SW480 (cell line): ENCODE measurements around the gene UQCC5.
A peak's percentile ranks its signal among the peaks of the same experiment; 100 is the strongest.

Experiments used
- DNase-seq: peaks from one replicate; pipeline ENCODE4 v3.0.0-alpha.2; 2016; ENCODE audit warnings: low spot score

Gene UQCC5

DNA sequence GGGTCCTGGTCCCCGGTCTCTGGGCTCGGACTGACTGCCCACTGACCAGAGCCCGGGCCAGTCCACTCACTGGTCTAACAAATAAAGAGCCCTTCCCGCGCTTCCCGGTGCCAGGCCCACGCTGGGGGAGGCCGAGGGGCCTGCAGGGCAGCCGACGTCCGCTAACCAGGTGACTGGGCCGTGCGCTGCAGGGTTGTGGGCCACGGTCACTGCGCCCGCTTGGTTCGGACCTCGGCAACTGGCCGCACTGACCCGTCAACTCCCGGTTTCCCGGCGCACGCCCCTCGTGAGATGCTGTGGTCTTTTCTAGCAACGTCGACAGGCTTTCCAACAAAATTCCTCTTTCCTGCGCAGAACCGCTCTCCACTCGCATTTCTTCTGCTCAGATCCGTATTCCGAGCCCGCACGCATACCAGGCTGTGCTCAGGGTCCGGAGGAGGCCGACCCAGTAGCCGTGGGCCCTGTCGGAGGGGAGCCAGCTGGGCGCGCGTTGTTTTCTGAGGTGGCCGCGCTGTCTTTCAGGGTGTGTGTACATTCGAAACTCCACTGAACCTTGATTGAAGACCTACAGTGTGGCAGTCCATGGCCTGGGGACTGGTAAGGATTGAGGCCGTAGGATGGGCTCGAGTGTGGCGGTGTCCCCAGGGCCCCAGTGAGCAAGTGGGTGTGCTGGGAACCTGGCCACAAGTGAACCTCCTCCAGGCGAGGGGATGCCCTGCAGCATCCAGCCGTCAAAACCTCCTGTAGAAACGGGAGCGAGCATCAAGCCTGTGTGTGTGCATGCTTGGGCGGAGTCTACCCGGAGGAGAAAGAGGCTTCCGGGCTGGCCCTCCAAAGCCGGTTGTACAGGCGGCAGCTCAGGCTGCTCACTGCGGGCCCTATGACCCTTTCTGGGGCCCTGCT, 1.9 kb upstream of the UQCC5 start:
- DNase-seq = no peak

DNA sequence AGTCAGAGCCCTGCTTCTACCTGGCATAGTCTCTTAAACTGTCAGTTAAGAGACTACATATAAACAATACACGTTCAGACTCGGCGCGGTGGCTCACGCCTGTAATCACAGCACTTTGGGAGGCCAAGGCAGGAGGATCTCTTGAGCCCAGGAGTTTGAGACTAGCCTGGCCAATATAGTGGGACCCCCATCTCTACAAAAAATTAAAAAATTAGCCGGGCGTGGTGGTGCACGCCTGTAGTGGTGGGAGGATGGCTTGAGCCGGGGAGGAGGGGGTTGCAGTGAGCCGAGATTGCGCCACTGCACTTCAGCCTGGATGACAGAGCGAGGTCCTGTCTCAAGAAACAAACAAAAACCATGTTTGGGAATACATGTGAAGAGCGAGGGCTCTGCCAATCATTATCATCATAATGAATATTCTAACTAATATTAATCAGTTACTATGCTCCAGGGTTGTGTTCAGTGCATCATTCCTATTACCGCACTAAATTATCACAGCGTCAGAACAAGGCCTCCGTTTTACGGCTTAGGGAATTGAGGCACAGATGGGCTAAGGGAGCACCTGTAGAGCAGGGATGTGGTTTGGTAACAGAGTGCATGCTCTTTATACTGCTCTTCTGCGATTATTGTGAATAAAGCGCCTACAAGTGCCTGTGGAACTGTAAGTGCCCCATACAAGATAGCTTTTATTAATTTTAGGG, 844 bp upstream of the UQCC5 start:
- DNase-seq = no peak

DNA sequence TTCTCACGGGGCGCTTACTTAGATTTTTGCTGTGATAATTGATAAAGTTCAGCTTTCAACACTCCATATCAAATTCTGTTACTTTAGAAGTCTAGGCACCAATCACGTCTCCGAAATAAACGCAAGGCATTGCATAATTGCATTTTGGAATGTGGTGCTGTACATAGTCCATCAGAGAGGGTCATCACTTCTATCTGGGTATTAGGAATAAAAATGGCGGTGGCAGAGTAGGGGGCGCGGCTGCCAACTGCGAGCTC, 365 bp upstream of the UQCC5 start:
- no peak for DNase-seq

DNA sequence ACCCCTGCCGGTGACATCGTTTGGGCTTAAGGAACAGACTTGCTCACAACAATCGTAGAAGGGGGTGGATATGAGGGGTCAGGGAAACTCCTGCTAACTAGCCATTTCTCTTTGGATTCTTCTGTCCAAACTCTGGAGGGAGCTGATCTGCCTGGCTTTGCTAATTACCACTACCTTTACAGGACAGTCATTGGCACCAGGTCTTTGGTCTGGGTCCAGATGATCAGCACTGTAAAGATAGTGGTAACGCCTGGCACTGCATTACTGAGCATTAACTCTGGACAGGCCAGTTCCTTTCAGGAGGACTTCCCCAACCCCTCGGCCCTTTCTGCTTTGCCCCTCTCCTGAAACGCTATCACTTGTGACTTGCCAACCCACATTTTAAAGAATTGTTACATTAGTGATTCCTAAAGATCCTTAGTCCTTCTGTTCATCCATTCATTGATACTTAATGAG, 788 bp downstream of the UQCC5 start:
- no peak for DNase-seq

DNA sequence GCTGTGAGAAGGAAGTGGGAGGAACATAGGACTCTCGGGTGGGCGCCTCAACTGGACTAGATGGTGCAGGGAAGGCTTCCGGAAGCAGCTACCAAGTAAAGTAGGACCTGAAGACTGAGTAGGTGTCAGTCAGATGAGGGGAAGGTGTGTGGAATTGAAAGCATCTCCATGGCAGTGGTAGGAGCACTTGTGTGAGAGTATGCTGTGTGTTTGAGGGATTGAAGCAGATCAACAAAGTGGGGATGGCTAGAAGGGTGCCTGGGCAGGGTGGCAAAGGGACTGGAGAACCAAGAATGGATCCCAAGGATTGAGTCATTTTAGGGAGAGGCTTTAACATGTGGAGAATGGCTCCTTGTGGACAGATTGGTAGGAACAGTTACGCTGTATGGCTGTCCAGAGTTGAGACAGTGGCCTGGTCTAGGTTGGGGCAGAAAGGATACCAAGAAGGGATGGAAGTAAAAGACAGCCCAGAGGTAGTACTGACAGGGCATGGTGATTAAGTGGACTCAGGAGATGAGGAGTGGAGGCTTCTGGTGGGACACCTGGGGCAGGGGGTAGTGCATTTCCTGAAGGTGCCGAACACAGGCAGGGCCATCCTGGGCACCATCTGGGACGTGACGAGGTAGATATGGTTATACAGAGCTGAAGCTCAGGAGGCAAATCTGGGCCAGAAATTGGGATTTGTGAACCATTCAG, 1.5 kb downstream of the UQCC5 start:
- no peak for DNase-seq

DNA sequence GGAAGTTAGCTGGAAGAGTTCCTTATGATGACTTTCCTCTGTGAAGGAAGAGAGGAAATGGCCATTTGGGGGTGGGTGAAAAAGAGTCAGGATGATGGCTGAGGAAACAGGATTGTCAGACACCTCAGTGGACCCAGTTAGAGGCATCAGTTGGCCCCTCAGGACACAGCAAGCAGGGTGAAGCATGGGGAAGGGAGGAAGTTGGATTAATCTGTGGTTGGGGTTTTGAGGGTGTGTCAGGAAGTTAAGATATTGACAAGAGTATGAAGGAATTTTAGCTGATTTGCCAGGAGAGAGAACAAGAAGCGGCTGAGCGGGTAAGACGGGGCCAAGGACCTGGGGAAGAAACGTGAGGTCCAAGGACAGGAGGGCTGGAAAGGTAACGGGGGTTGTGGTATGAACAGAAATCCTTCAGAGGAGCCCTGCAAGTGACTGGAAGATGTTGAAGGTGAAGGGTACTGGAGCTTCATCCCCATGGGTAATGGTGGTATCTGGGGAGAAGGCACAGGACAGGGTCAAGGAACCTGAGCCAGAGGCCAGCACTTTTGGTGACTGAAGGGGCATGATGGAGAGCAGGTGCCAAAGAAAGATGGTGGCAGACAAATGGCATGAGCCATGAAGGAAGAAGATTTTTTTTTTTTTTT, 2.7 kb downstream of the UQCC5 start:
- DNase-seq = no peak

DNA sequence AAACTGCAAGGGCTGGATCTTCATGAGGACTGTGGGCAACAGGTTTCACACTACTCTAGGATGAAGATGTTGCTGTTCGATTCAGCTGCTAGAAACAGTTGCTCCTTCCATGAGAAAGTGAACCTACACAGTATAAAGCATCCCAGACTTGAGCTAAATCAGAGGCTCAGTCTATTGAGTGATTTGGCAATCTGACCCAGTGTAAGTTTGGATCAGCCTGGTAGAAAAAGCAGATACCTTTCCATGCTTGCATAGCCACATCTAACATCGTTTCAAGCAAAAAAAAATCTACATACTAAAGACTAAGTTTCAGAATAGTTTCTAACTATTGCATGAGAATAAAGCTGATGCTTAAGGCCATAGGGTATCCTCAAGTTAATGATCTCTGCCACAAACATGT, 4.6 kb downstream of the UQCC5 start:
- no peak for DNase-seq

DNA sequence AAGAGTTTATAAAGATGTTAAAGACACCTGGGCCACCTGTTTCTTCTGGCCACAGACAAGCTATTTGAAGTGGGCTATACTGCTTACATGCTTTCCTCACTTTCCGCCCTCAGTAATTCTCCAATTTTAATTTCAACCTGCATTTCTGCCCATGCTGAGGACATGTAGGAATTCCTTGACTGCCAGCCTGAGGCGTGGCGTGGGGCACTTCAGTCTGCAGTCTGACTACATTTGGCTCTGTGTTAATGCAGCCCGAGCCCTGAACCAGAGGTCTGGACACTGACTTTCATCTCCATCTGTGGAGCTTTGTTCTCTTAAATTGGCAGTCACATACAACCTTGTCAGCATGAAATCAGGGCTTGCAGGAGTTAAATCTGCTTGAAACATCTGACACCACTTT, 8.5 kb downstream of the UQCC5 start:
- peak; percentile 28 for DNase-seq

DNA sequence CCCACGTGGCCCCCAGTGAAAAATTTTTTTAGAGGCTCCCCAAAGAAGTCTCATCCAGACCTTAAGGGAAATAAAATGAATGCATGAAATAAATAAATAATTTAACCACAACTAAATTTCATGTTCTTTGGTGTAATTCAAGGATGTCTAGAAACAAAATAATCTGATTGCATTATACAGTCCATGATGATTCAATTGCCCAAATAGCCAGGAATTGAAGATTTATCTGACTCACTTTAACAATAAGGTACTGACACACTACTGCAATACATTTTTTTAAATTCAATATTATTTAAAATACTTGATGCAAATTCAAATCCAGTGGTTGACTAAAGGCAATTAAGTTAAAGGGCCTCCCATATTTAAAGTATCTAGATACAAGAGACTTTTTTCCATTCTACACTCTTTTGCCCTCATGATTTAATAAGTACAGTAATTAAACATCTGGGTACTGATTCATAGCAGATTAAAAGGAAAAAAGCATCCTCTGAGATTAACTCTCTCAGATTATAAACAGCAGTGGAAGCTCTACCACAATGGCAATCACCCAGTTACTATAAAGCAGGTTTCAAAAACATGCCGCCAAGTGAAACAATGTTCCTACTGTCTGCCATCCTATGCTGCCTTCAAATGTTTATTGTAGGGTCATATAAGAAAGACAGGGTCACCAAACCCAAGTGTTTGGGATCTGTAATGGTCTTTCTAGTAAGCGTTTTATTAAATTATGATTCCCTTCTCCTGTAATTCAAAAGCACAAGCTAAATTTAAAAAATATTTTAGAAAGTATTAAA, 9.9 kb downstream of the UQCC5 start:
- DNase-seq = no peak

DNA sequence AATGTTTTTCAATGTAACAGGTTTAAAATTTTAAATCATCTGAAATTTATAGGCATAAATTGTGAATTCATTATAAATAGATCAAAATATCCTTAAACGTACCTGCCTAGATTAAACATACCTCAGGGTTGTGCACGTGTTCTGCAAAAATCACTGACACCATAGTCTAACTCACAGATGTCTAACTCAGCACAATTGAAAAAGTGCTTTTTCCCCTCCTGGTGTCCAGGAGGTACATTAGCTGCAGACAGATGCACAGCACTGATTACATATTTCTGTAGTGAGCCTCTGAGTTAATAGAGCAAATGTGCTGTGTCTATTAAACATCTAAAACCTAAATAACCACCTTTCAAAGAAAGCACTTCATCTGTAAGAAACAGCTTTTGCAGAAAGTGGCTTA, 10.7 kb downstream of the UQCC5 start:
- no peak for DNase-seq

DNA sequence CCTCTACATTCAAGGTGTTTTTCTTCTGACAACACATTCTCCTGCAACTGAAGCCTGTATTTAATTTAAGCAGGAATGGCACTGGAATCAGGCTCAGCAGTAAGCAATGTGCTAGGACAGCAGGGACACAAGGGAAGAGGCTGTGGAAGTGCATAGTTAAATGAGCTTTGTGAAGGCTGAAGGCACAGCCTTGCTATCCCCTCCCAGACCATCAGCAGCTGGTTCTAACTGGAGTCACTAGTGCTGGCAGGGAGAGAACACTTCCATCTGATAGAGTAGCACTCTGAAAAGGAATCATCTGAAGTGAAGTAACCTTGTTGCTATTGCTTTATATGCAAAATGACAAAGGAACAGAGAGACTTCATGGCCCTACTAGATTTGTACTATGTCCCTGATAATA, 14.7 kb downstream of the UQCC5 start:
- DNase-seq = no peak

DNA sequence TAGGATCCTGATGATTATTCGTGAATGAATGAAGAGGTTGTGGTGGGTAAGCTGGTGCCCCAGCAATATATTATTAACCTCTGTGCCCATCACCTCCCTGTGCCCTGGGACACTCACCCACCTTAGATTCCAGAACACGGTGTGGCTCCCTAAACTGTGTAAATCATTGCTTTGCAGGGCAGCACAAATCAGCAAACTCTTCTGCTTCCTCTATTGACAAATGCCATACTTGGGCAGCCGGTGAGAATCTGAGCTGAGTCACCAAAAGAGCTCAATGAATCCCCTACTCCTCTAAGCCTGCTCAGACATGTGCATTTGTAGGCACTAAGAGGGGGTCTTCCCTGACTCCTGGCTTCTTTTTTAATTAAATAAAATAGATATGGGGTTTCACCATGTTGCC, 15.7 kb downstream of the UQCC5 start:
- DNase-seq = no peak

DNA sequence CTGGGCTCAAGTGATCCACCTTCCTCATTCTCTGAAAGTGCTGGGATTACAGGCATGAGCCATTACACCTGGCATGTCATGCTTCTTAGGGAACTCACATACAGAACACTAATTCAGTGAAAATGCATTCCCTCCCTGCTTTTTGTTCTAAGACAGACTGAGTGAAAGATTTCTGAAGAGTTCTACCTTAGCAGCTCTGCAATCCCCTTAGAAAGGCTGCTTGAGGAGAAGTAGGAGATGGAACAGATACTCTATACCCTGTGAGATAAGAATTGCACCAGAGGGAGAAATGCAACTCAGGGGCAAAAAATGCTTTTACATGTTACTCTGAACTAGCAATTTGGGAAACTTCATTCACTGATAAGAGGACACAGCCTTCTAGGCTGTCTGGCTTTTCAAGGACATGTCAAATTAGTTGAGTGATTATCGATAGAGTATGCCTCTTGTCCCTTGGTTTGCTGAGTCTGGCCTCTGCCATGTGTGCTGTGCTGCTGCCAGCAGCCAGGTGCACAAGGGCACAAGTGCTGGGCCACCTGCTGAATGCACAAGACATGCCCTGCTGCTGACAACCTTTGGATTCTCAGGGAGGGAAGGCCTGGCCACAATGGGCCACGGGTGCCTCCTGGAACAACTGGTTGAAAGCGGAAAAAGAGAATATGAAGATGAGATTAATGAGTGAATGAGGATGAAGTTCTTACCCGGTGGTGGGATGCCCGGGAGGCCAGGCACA, 17.8 kb downstream of the UQCC5 start:
- no peak for DNase-seq

DNA sequence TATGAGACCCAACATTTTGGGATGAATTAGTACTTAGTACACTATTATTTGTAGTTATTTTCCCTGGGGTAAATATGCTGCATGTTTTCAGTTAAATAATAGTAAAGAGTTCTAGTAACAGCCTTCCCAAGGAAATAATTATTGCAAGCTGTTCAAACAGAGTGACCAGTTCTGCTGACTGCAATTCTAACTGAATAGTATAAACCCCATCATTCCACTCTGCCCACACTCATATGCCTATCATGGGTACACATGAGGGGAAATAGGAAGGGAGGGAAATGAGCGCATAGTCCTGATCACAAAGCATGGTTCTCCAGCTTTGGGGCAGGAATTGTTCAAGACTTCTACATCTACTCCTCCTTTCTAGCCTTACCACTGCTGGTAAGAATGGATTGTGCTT, 18.7 kb downstream of the UQCC5 start:
- no peak for DNase-seq

DNA sequence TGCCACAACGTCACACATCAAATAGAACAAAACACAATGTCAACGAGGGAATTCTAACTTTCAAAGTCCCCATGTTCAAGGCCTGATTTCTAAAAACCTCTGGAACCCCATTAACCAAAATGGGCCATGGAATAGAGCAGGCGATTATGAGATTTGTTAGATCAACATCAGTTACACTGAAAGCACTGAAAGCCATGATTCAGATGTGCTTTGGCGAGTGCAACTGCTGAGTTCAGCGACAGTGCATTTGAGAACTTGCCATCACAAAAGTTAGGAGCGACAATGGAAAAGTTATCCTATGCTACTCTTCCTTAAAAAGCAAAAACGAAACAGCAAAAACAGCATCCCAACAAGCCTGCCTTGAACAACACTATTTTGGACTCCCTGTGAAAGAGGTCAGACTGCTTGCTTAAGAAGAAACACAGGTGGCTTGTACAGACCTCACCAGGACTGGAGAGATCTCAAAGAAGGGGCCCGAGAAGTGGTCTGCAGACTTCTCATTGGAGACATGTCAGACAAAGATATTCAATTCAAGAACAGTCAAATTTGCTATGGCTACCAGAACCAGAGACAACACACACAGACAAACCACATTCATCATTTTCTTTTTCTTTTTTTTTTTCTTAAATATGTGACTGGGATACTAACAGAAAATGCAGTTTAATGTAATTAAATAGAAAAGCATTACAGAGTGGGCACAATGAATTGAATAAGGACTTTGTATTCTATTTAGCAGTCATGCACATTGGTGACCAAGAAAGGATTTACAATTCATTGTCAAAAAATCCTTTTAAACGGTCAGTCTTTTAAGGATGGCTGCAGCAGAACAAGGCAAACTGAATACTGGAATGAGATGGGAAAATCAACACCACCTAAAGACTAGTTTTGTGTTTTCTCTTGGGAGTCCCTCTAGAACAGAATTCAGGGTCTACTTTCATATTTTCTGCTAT, 20.9 kb downstream of the UQCC5 start:
- no peak for DNase-seq

DNA sequence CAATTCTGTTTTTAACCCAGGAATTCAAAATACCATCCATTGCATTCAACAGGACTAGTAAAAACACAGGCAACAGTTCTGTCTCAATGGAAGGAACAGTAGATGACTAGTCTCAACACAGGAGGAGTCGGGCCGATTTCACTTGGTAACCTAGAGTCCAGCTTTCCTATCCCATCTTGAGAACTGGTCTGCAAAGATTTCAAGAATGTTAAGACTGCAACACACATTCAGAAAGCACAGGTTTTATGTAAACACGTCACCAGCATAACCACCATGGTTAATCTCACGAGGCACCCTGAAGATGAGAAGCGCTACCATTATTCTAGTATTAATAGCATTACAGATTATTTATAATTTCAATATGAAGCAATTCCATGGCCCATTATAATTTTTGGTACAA, 22.0 kb downstream of the UQCC5 start:
- no peak for DNase-seq

DNA sequence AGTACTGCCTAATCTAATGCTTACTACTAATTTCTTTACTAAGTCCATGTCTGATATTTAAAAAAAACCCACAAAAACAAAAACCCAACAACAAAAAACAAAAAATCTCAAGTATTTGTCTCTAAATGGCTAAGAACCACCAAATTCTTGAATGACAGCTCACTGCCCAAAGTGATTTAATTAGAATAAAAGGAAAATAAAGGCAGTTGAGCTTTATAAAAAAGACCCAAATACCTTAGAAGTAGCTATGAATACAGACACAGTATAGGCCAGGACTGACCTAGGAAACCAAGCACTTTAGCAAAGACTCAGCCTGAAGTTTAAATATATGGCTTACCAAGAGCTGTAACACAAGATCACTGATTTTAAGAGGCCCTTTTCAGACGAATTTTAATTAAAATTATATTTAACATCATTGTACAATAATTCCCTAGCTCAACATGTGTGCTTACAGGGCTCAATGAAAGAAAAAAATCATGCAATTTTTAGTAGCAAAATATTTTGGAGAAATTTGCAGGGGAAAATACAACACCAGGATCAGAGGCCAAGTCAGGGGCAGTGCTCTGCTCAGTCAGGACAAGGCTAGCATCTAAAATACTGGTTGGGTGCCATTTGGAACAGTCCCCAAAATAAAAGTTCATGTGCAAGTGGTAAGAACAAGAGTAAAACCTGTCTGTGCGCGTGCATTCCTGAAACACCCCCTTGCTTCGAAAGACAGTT, 24.8 kb downstream of the UQCC5 start:
- no peak for DNase-seq

DNA sequence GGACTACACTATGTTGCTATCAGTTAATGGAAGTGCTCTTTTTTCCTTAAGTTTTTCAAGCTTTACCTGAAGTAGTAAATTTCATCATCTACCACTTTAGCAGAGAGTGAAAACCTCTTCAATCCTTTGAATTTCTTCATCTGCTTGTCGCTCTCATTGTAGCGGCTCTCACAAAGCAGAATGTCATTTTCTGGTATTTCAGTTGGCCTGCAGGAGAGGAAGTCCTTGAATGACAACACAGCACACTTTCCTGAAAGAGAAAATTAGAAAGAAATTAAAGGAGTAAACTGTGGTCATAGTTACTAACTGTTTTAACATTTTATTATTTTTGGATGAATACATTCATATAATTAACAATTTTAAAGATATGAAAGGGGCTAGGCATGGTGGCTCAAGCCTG, 27.6 kb downstream of the UQCC5 start:
- no peak for DNase-seq

DNA sequence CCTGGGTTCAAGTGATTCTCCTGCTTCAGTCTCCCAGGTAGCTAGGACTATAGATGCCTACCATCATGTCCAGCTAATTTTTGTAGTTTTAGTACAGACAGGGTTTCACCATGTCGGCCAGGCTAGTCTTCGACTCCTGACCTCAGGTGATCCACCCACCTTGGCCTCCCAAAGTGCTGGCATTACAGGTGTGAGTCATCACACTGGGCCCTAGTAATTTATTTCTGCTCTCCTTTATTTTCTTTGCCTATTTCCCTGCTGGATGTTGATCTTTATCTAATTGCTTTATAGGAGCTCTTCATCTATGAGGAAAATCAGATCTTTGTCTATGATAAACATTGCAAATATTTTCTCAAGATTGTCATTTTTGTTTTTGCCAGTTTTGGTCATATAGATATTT, 31.7 kb downstream of the UQCC5 start:
- DNase-seq = no peak
